Measurements from ENCODE around the gene WDR17. TPM values are rescaled to one million over a fixed set of nuclear protein-coding genes. Genes with fewer than 3 reads are reported as not detected.

Gene WDR17
- total and polyA plus RNA-seq, 2 of the 8 experiments (the other 6 are each of a cell fraction or from before 2014, with no cell fraction given), result 1.4 to 3.3 TPM

GRCh38 chr4:176195184-176195978 lies 129.7 kb downstream of the WDR17 start, which contains the start of gene SPATA4 (continued):
- TF ChIP-seq NRF1 (IDR thresholded peaks at IDR 0.05; ENCODE audit: low read depth, low read length) (peak; percentile 88), YY1 (IDR thresholded peaks at IDR 0.05; ENCODE audit: low read depth, low read length) (peak; percentile 99), SAP30 (IDR thresholded peaks at IDR 0.05; ENCODE audit: insufficient read depth, insufficient replicate concordance, low read length) (peak; percentile 99), HDAC2 (IDR thresholded peaks at IDR 0.05; ENCODE audit: borderline replicate concordance in 1 of 2, low read depth in 2 of 2, low read length in 2 of 2) (peak in 1 of 2 experiments; percentile 46; a peak in 1 of 4 replicates), HDAC6 (IDR thresholded peaks at IDR 0.05; ENCODE audit: low read depth, low read length) (no peak), POLR2A (IDR thresholded peaks at IDR 0.05; ENCODE audit: control extremely low read depth in 1 of 2, low read depth in 2 of 2, low read length in 2 of 2) (peak; percentile 42 to 61; a peak in 2 of 3 replicates), KDM4A (IDR thresholded peaks at IDR 0.05; ENCODE audit: low read depth, low read length, severe bottlenecking) (peak; percentile 65), TEAD4 (IDR thresholded peaks at IDR 0.05; ENCODE audit: low read depth, low read length) (no peak), TBP (IDR thresholded peaks at IDR 0.05; ENCODE audit: low read depth, low read length) (peak; percentile 75), EGR1 (IDR thresholded peaks at IDR 0.05; ENCODE audit: borderline replicate concordance, low read depth, low read length) (no peak), RNF2 (IDR thresholded peaks at IDR 0.05; ENCODE audit: borderline replicate concordance, low read depth, low read length, missing control alignments, poor library complexity, severe bottlenecking) (no peak), TAF1 (IDR thresholded peaks at IDR 0.05; ENCODE audit: low read depth, low read length) (peak; percentile 84)
